Measurements from ENCODE around the gene BCLAF3. TPM values are rescaled to one million over a fixed set of nuclear protein-coding genes. Genes with fewer than 3 reads are reported as not detected.
A peak's percentile ranks its signal among the peaks of the same experiment; 100 is the strongest.

The BCLAF3 gene
- total RNA-seq, 2 donors from 2014 or later: 3.0 to 4.7 TPM

- no peak for ATAC-seq (replicated peaks)
- Mint-ChIP-seq H3K36me3 (ENCODE audit: low read depth) (no peaks in the 10 kb centered on the region), H3K4me3 (no peak overlapping the region), H3K27ac (no peak overlapping the region), H3K9me3 (no peaks in the 10 kb centered on the region), H3K4me1 (no peaks in the 10 kb centered on the region), H3K27me3 (no peaks in the 10 kb centered on the region)
These were observed 10.7 kb upstream of the BCLAF3 start for GRCh38 chrX:20001588-20001987.

GRCh38 chrX:19991350-19991718, 473 bp upstream of the BCLAF3 start:
- H3K9me3 Mint-ChIP-seq: no peaks in the 10 kb centered on the region
- H3K27me3 Mint-ChIP-seq: no peaks in the 10 kb centered on the region
- ATAC-seq (replicated peaks): no peak
- peak overlapping the region; percentile 82 for H3K27ac Mint-ChIP-seq
- H3K36me3 Mint-ChIP-seq (ENCODE audit: low read depth): peaks cover 2% of the 10 kb centered on the region
- H3K4me3 Mint-ChIP-seq: peak overlapping the region; percentile 74
- no peaks in the 10 kb centered on the region for H3K4me1 Mint-ChIP-seq

DNA sequence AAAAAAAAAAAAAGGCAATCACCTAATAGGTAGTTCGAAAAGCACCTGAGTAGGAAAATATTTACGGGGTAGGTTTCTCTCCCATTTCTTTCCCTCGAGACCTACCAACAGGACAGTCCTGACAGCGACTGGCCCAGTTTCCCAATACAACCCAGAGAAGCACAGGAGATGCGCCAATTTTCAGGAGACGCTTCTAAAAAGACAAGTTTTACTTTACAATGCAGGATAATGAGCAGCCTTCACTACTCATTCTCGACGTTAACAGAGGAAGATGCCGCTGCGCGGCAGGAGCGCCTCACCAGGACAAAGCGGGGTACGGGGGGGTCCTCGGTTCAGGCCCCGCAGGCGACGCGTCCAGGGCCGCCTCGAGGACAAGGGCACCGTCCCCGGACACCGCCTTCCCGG, 708 bp downstream of the BCLAF3 start:
- Mint-ChIP-seq H3K4me3 (peak overlapping the region; percentile 89), H3K36me3 (ENCODE audit: low read depth) (peaks cover 6% of the 10 kb centered on the region), H3K27ac (peak overlapping the region; percentile 80), H3K27me3 (no peaks in the 10 kb centered on the region), H3K9me3 (no peaks in the 10 kb centered on the region), H3K4me1 (no peaks in the 10 kb centered on the region)
- ATAC-seq (replicated peaks): peak; percentile 18

- no peak for ATAC-seq (replicated peaks)
- Mint-ChIP-seq H3K4me1 (no peaks in the 10 kb centered on the region), H3K27me3 (no peaks in the 10 kb centered on the region)
These were observed 3.0 kb downstream of the BCLAF3 start for GRCh38 chrX:19987856-19988255.

GRCh38 chrX:19986531-19986930, 4.3 kb downstream of the BCLAF3 start:
- no peaks in the 10 kb centered on the region for H3K27me3 Mint-ChIP-seq
- ATAC-seq (replicated peaks): no peak

More at GRCh38 chrX:19987856-19988255, 3.0 kb downstream of the BCLAF3 start:
- no peak overlapping the region for H3K27ac Mint-ChIP-seq
- H3K36me3 Mint-ChIP-seq (ENCODE audit: low read depth): peaks cover 6% of the 10 kb centered on the region
- no peak overlapping the region for H3K4me3 Mint-ChIP-seq
- no peaks in the 10 kb centered on the region for H3K9me3 Mint-ChIP-seq

GRCh38 chrX:19981947-19982346, 8.9 kb downstream of the BCLAF3 start:
- peaks cover 13% of the 10 kb centered on the region for H3K36me3 Mint-ChIP-seq (ENCODE audit: low read depth)
- no peaks in the 10 kb centered on the region for H3K9me3 Mint-ChIP-seq
- ATAC-seq (replicated peaks): no peak
- H3K27ac Mint-ChIP-seq: no peak overlapping the region
- peaks cover 15% of the 10 kb centered on the region for H3K4me1 Mint-ChIP-seq
- no peak overlapping the region for H3K4me3 Mint-ChIP-seq
- H3K27me3 Mint-ChIP-seq: no peaks in the 10 kb centered on the region

More at GRCh38 chrX:19986531-19986930, 4.3 kb downstream of the BCLAF3 start:
- no peak overlapping the region for H3K27ac Mint-ChIP-seq
- H3K4me3 Mint-ChIP-seq: no peak overlapping the region
- peaks cover 6% of the 10 kb centered on the region for H3K36me3 Mint-ChIP-seq (ENCODE audit: low read depth)
- H3K9me3 Mint-ChIP-seq: no peaks in the 10 kb centered on the region
- peaks cover 6% of the 10 kb centered on the region for H3K4me1 Mint-ChIP-seq

- Mint-ChIP-seq H3K9me3 (no peaks in the 10 kb centered on the region), H3K4me3 (no peak overlapping the region), H3K36me3 (ENCODE audit: low read depth) (peaks cover 6% of the 10 kb centered on the region), H3K4me1 (peaks cover 17% of the 10 kb centered on the region), H3K27ac (no peak overlapping the region), H3K27me3 (no peaks in the 10 kb centered on the region)
- ATAC-seq (replicated peaks): no peak
These were observed 15.0 kb downstream of the BCLAF3 start for GRCh38 chrX:19975845-19976244.

DNA sequence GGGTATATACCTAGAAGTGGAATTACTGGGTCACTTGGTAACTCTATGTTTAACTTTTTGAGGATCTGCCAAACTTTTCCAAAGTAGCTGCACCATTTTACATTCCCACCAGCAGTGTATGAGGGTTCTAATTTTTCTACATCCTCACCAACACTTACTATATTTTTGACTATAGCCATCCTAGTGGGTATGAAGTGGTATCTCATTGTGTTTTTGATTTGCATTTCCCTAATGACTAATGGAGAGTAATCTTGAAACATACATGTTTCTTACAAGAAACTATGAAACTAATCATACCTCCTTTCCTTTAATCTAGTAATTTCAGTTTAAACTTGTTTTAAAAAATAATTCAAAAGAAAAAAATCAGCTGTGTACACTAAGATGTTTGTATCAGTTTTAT, 17.9 kb downstream of the BCLAF3 start:
- Mint-ChIP-seq H3K27me3 (no peaks in the 10 kb centered on the region), H3K4me1 (peaks cover 13% of the 10 kb centered on the region), H3K27ac (peak overlapping the region; percentile 43), H3K4me3 (no peak overlapping the region), H3K36me3 (ENCODE audit: low read depth) (peaks cover 8% of the 10 kb centered on the region), H3K9me3 (no peaks in the 10 kb centered on the region)
- ATAC-seq (replicated peaks): peak; percentile 64

GRCh38 chrX:19968276-19968675, 22.6 kb downstream of the BCLAF3 start:
- Mint-ChIP-seq H3K4me1 (peaks cover 10% of the 10 kb centered on the region), H3K9me3 (no peaks in the 10 kb centered on the region), H3K27ac (no peak overlapping the region), H3K36me3 (ENCODE audit: low read depth) (peaks cover 38% of the 10 kb centered on the region), H3K27me3 (no peaks in the 10 kb centered on the region), H3K4me3 (no peak overlapping the region)
- no peak for ATAC-seq (replicated peaks)

DNA sequence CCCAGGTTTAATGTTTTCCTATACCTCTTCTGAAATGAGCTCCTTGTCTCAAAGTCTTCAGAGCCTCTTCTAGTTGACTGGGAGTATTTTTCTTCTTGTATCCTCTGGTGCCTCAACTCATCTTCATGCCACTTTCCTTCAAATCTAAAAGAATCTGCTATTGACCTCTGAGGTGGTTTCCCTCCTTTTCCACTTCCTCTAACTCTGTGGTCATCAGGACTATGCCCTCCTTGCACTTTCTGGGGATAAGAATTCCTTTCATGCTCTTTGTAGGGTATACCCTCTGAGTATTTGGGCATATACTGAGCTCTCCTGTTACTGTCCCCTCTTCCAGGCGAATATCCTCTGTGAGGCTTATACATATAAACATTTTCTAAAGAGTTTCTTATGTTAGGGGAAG, 24.8 kb downstream of the BCLAF3 start:
- no peaks in the 10 kb centered on the region for H3K9me3 Mint-ChIP-seq
- no peak overlapping the region for H3K4me3 Mint-ChIP-seq
- no peak overlapping the region for H3K27ac Mint-ChIP-seq
- peaks cover 6% of the 10 kb centered on the region for H3K4me1 Mint-ChIP-seq
- no peak for ATAC-seq (replicated peaks)
- H3K36me3 Mint-ChIP-seq (ENCODE audit: low read depth): peaks cover 44% of the 10 kb centered on the region
- H3K27me3 Mint-ChIP-seq: no peaks in the 10 kb centered on the region

DNA sequence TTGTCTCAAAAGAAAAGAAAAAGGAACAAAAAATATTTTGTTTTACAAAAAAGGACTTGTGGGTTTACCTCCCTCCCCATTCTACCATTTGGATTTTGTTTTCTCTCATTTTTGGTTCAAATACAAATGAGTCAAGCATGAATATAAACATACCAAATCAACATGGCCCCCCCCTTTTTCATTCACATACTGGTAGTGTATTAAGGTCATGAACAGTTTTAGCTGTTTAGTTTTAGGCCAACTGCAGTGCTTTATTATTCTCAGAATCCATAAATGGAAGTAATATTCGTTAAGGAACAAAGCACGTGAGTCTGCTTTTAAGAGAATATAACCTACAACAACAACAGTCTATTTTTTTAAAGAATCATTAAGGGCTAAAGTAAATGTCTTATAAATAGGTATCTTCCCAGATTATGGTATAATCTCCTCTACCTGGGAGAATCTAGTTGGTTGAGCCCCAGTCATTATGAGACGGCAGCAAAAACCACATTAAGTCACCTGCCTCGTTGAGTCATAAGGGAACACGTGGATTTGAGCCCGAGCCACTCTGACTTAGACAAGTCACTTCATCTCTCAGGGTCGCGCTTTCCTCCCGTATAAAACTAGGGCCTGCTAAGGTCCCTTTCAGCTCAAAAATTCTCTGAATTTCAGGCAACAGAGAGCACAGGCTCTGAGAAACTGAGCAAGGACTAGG, 26.7 kb downstream of the BCLAF3 start:
- Mint-ChIP-seq H3K27me3 (no peaks in the 10 kb centered on the region), H3K36me3 (ENCODE audit: low read depth) (peaks cover 39% of the 10 kb centered on the region), H3K27ac (no peak overlapping the region), H3K4me3 (no peak overlapping the region), H3K4me1 (peaks cover 10% of the 10 kb centered on the region), H3K9me3 (no peaks in the 10 kb centered on the region)
- ATAC-seq (replicated peaks): peak; percentile 96

- Mint-ChIP-seq H3K4me1 (peaks cover 5% of the 10 kb centered on the region), H3K9me3 (no peaks in the 10 kb centered on the region), H3K27ac (no peak overlapping the region), H3K27me3 (no peaks in the 10 kb centered on the region), H3K36me3 (ENCODE audit: low read depth) (peaks cover 23% of the 10 kb centered on the region), H3K4me3 (no peak overlapping the region)
- ATAC-seq (replicated peaks): no peak
These were observed 29.9 kb downstream of the BCLAF3 start for GRCh38 chrX:19960913-19961312.

GRCh38 chrX:19958552-19959486, 32.0 kb downstream of the BCLAF3 start:
- Mint-ChIP-seq H3K27me3 (no peaks in the 10 kb centered on the region), H3K27ac (no peak overlapping the region)
- no peak for ATAC-seq (replicated peaks)

GRCh38 chrX:19956923-19957322, 33.9 kb downstream of the BCLAF3 start:
- Mint-ChIP-seq H3K4me1 (peaks cover 5% of the 10 kb centered on the region), H3K27ac (no peak overlapping the region), H3K4me3 (no peak overlapping the region), H3K27me3 (no peaks in the 10 kb centered on the region), H3K36me3 (ENCODE audit: low read depth) (peaks cover 18% of the 10 kb centered on the region), H3K9me3 (no peaks in the 10 kb centered on the region)
- no peak for ATAC-seq (replicated peaks)

More at GRCh38 chrX:19958552-19959486, 32.0 kb downstream of the BCLAF3 start:
- Mint-ChIP-seq H3K4me3 (no peak overlapping the region), H3K9me3 (no peaks in the 10 kb centered on the region), H3K36me3 (ENCODE audit: low read depth) (peaks cover 10% of the 10 kb centered on the region), H3K4me1 (peaks cover 5% of the 10 kb centered on the region)

- Mint-ChIP-seq H3K4me1 (peaks cover 5% of the 10 kb centered on the region), H3K27ac (no peak overlapping the region)
These were observed 34.6 kb downstream of the BCLAF3 start for GRCh38 chrX:19956306-19956705.

More at GRCh38 chrX:19956306-19956705, 34.6 kb downstream of the BCLAF3 start:
- Mint-ChIP-seq H3K27me3 (no peaks in the 10 kb centered on the region), H3K4me3 (no peak overlapping the region), H3K36me3 (ENCODE audit: low read depth) (peaks cover 18% of the 10 kb centered on the region), H3K9me3 (no peaks in the 10 kb centered on the region)
- no peak for ATAC-seq (replicated peaks)
